Measurements from ENCODE around the gene PDAP1.

- no peak for TF ChIP-seq EZH2 (IDR thresholded peaks at IDR 0.05; ENCODE audit: insufficient read depth, poor library complexity, severe bottlenecking)
- no peak for TF ChIP-seq EZH2phosphoT487 (IDR thresholded peaks at IDR 0.05; ENCODE audit: insufficient read depth, low read depth)
These were observed 56.1 kb downstream of the PDAP1 start for GRCh38 chr7:99352247-99352646.

Measured in GM23248 (cell line).